Progenitor cell of endocrine pancreas (in vitro differentiated cells): Measurements from ENCODE around the gene RFT1. TPM values are rescaled to one million over a fixed set of nuclear protein-coding genes. Genes with fewer than 3 reads are reported as not detected.

ENCODE experiments used
- DNase-seq: peaks from one replicate; pipeline ENCODE4 v3.0.0; 2021; ENCODE audit warnings: low spot score; ENCODE audit not compliant: unreplicated experiment
- H3K27ac Mint-ChIP-seq: 2 replicates; pipeline ENCODE4 v1.8.0; 2021; ENCODE audit warnings: mild to moderate bottlenecking, moderate library complexity, mixed read lengths
- H3K27me3 Mint-ChIP-seq: 2 replicates; pipeline ENCODE4 v1.8.0; 2021; ENCODE audit warnings: mixed read lengths
- H3K36me3 Mint-ChIP-seq: 2 replicates; pipeline ENCODE4 v1.8.0; 2022; ENCODE audit warnings: mixed read lengths; ENCODE audit not compliant: insufficient read depth
- H3K4me1 Mint-ChIP-seq: 2 replicates; pipeline ENCODE4 v1.8.0; 2021; ENCODE audit warnings: low read depth, mixed read lengths
- H3K4me3 Mint-ChIP-seq: 2 replicates; pipeline ENCODE4 v1.8.0; 2021; ENCODE audit warnings: low read depth, mild to moderate bottlenecking, moderate library complexity, mixed read lengths
- H3K9me3 Mint-ChIP-seq: 2 replicates; pipeline ENCODE4 v1.8.0; 2021; ENCODE audit warnings: low read depth, mixed read lengths
- CTCF ChIP-seq: fragments of 200-600 bp; sonication (generic); IDR thresholded peaks from one replicate; pipeline ENCODE4 v1.5.0; 2021; ENCODE audit warnings: antibody characterized with exemption, mild to moderate bottlenecking; ENCODE audit not compliant: unreplicated experiment
- total RNA-seq: library from RNA; stranded (reverse); gene quantifications from 2 replicates; pipeline ENCODE4 v1.2.1, GENCODE V29; 2021

Gene RFT1
- total RNA-seq, 1 donor from 2014 or later, result 22.5 TPM

- Mint-ChIP-seq H3K27me3 (no peaks in the 10 kb centered on the region), H3K27ac (no peak overlapping the region), H3K4me1 (peaks cover 25% of the 10 kb centered on the region), H3K9me3 (no peaks in the 10 kb centered on the region), H3K36me3 (no peaks in the 10 kb centered on the region), H3K4me3 (no peak overlapping the region)
- no peak for TF ChIP-seq CTCF
- no peak for DNase-seq
Observed at GRCh38 chr3:53140847-53141845, 10.9 kb upstream of the RFT1 start.

- no peaks in the 10 kb centered on the region for H3K27me3 Mint-ChIP-seq
- no peak for TF ChIP-seq CTCF
- no peaks in the 10 kb centered on the region for H3K36me3 Mint-ChIP-seq
- no peak overlapping the region for H3K27ac Mint-ChIP-seq
- H3K4me1 Mint-ChIP-seq, result peaks cover 18% of the 10 kb centered on the region
- no peak overlapping the region for H3K4me3 Mint-ChIP-seq
- no peak for DNase-seq
- H3K9me3 Mint-ChIP-seq, result no peaks in the 10 kb centered on the region
Observed at GRCh38 chr3:53139906-53140846, 9.9 kb upstream of the RFT1 start.

- Mint-ChIP-seq H3K36me3 (no peaks in the 10 kb centered on the region), H3K27ac (no peak overlapping the region), H3K27me3 (no peaks in the 10 kb centered on the region), H3K4me1 (peaks cover 11% of the 10 kb centered on the region), H3K9me3 (no peaks in the 10 kb centered on the region), H3K4me3 (no peak overlapping the region)
- DNase-seq, result no peak
- no peak for TF ChIP-seq CTCF
Observed at GRCh38 chr3:53137835-53138446, 7.7 kb upstream of the RFT1 start.

GRCh38 chr3:53137221-53137620 is 7.0 kb upstream of the RFT1 start:
- H3K36me3 Mint-ChIP-seq, result no peaks in the 10 kb centered on the region
- H3K27me3 Mint-ChIP-seq, result no peaks in the 10 kb centered on the region
- H3K4me3 Mint-ChIP-seq, result no peak overlapping the region
- H3K4me1 Mint-ChIP-seq, result peaks cover 11% of the 10 kb centered on the region
- no peak for DNase-seq
- H3K9me3 Mint-ChIP-seq, result no peaks in the 10 kb centered on the region
- no peak overlapping the region for H3K27ac Mint-ChIP-seq
- TF ChIP-seq CTCF, result no peak
